Mucosa of stomach (tissue), 1 donor: Measurements from ENCODE around the gene EPHB1.
"Not testable (repeated sequence)": the region's sequence is repeated elsewhere in the genome, so short reads cannot be mapped to it uniquely, and the experiment has no call there.

ENCODE experiments used
- H3K27me3 ChIP-seq: one replicate; pipeline ENCODE4 v1.7.0; 2013; ENCODE audit warnings: mild to moderate bottlenecking, low read length; ENCODE audit not compliant: control insufficient read depth, insufficient read depth
- H3K36me3 ChIP-seq: one replicate; pipeline ENCODE4 v1.7.0; 2013; ENCODE audit warnings: low read length; ENCODE audit not compliant: control insufficient read depth, insufficient read depth
- H3K4me1 ChIP-seq: one replicate; pipeline ENCODE4 v1.7.0; 2013; ENCODE audit warnings: mild to moderate bottlenecking, low read length; ENCODE audit not compliant: control insufficient read depth, insufficient read depth
- H3K4me3 ChIP-seq: one replicate; pipeline ENCODE4 v1.7.0; 2013; ENCODE audit warnings: low read length
- H3K9ac ChIP-seq: one replicate; pipeline ENCODE4 v1.7.0; 2013; ENCODE audit warnings: mild to moderate bottlenecking, low read length, moderate library complexity
- H3K9me3 ChIP-seq: one replicate; pipeline ENCODE4 v1.7.0; 2013; ENCODE audit warnings: mild to moderate bottlenecking, low read length, moderate library complexity; ENCODE audit not compliant: control insufficient read depth
- donor health status: Pancreatic carcinoma.

Gene EPHB1

DNA sequence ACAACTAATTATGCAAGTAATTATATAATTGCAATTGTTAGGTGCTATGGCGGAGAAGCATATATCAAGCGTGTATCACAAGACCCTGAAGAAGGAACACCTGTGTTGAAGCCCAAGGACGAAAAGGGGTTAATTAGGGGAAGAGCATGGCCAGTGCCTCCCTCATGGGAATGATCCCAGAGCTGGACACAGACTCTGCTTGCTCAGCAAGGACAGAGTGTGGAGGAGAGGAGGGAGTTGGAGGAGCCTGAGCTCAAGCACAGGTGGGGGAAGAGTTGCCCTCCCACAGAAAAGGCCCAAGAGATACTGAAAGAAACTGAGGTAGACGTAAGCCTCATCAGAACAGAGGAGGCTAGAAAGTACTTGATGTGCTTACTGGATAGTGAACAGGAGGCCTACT is 423.7 kb downstream of the EPHB1 start:
- no peaks in the 10 kb centered on the region for H3K27me3 ChIP-seq

DNA sequence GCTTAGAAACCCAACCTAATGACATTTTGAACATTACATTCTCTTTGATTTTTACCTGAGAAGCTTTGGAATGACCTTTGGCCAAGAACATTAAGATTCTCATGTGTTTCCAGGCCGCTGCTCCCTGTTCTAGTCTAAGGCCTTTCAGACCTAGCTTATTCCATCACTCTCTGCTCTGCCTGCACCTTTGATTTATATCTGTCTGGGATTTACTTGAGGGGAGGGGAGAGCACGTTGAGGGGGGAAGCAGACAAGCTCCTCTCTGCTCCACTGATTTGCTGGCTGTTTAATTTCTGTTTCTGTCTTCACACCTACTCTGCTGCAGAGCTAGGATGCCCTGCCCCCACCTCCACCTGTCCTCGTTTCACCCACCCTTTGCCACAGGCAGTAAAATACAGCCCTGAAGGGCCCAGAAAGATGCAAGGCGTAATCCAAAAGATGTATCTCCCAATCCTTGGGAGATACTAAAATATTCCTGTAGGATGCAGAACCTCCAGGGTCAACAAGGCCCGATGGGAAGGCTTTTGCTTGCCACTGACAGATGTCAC is 429.8 kb downstream of the EPHB1 start:
- Histone ChIP-seq H3K4me1 (peaks cover 10% of the 10 kb centered on the region), H3K9ac (no peak overlapping the region), H3K36me3 (no peaks in the 10 kb centered on the region), H3K27me3 (no peaks in the 10 kb centered on the region), H3K9me3 (no peaks in the 10 kb centered on the region), H3K4me3 (no peak overlapping the region)

More for the DNA sequence above, 423.7 kb downstream of the EPHB1 start:
- no peak overlapping the region for H3K9ac ChIP-seq
- no peaks in the 10 kb centered on the region for H3K9me3 ChIP-seq
- no peaks in the 10 kb centered on the region for H3K36me3 ChIP-seq
- no peaks in the 10 kb centered on the region for H3K4me1 ChIP-seq
- no peak overlapping the region for H3K4me3 ChIP-seq

DNA sequence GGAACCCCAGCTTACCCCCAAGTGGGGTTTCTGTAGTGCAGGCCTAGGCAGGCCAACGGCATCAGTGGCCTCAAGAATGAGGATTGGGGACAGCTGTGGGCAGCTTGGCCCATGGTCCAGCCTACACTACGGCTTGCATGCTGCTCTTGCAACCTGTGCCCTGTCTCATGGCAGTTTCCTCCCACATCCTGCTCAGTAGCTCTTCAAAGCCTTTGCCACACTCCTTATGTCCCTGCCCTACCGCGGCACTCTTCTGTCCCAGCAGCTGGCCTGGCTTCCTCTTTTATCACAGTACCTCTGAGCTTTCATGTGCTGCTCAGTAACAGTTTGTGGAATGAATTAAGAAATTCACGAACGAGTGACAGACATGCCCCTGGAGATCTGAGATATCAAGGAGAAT is 431.0 kb downstream of the EPHB1 start:
- peaks cover 10% of the 10 kb centered on the region for H3K4me1 ChIP-seq
- no peak overlapping the region for H3K4me3 ChIP-seq
- H3K36me3 ChIP-seq, result no peaks in the 10 kb centered on the region
- no peak overlapping the region for H3K9ac ChIP-seq
- H3K9me3 ChIP-seq, result no peaks in the 10 kb centered on the region
- H3K27me3 ChIP-seq, result no peaks in the 10 kb centered on the region

DNA sequence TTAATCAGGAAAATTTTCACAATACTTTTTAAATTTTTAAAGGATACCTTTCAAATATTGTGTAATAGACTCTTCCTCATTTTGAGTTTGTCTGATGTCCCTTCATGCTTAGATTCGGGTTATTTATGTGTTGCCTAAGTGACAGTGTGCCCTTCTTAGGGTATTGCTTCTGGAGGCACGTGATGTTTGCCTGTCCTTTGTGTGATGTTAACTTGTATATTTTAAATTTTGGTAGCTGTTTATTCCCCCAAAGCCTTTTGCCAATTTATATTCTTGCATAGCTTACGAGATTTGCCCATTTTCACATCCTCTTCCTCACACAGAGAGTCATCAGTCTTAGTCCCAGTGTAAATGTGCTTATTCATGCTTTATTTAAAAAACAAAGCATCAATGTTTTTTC is 433.1 kb downstream of the EPHB1 start:
- Histone ChIP-seq H3K4me3 (no peak overlapping the region), H3K27me3 (no peaks in the 10 kb centered on the region), H3K9me3 (no peaks in the 10 kb centered on the region), H3K4me1 (peaks cover 10% of the 10 kb centered on the region), H3K36me3 (no peaks in the 10 kb centered on the region), H3K9ac (no peak overlapping the region)

DNA sequence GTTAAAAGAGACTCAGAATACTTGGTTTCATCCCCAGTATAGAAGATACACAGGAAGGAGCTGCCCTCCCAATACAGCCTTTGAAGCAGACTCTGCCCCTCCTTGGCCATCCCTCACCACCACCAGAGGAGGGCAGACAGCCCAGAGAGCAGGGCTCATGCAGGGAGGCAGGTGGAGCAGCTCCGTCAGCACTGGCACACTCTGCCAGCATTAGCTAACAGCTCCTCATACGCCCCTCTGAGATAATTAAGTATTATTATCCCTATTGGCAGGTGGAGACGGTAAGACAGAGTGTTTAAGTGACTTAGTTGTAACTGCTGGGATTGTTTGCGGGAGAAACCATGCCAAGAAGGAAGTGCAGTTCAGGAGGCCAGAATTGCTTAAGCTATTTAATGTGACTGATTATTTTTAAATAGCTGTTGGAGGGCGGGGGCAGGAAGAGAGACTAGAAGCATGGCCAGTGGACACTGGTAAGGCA is 434.0 kb downstream of the EPHB1 start:
- H3K9me3 ChIP-seq, result no peaks in the 10 kb centered on the region
- peaks cover 10% of the 10 kb centered on the region for H3K4me1 ChIP-seq
- no peak overlapping the region for H3K4me3 ChIP-seq
- H3K27me3 ChIP-seq, result no peaks in the 10 kb centered on the region
- no peak overlapping the region for H3K9ac ChIP-seq
- H3K36me3 ChIP-seq, result no peaks in the 10 kb centered on the region

DNA sequence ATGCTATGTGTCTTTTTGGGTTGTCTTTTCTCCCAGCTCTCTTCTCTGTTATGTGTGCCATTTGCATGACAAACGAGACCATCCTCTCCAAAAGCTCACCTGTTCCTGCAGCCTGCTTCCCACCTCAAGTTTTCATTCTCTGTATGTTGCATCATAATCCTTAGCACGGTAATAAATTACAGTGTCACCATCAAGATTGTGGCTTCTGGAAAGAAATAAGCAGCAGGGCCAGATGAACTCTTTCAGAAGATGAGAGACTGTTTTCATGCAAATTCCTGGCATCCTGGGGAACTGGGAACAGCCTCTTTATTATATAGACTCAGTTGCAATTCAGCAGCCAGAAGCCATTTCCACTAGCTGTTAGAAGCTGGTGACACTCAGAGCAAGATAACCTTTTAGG is 436.7 kb downstream of the EPHB1 start:
- Histone ChIP-seq H3K27me3 (no peaks in the 10 kb centered on the region), H3K4me3 (no peak overlapping the region), H3K9me3 (no peaks in the 10 kb centered on the region), H3K9ac (no peak overlapping the region), H3K4me1 (peaks cover 10% of the 10 kb centered on the region), H3K36me3 (no peaks in the 10 kb centered on the region)

DNA sequence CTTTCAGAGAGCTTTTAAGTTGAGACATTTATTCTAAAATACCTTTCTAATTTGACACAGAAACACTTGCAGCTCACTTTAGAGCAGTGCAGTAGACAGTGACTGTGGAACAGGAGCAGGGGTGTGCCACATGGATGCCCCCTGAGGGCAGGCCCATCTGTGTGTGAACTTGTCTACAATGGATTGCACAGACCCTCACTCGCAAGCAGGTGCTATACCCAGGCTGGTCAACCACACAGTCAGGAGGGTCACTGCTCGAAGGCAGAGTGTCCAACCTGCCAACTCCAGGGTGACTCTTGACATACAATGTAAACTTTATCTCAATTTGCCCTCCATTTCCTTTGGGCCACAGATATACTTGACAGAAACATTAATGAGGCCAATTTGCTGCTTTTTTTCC is 437.2 kb downstream of the EPHB1 start:
- Histone ChIP-seq H3K9me3 (no peaks in the 10 kb centered on the region), H3K4me1 (peaks cover 10% of the 10 kb centered on the region), H3K27me3 (no peaks in the 10 kb centered on the region), H3K9ac (no peak overlapping the region), H3K36me3 (no peaks in the 10 kb centered on the region), H3K4me3 (no peak overlapping the region)

DNA sequence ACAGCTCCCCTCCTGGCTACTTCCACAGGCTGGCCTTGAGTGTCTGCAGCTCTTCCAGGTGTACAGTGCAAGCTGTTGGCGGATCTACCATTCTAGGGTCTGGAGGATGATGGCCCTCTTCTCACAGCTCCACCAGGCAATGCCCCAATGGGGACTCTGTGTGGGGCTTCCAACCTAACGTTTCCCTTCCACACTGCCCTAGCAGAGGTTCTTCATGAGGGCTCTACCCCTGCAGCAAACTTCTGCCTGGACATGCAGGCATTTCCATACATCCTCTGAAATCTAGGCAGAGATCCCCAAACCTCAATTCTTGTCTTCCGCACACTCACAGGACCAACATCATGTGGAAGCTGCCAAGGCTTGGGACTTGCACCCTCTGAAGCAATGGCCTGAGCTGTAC is 438.4 kb downstream of the EPHB1 start:
- not testable (repeated sequence) for H3K9me3 ChIP-seq

DNA sequence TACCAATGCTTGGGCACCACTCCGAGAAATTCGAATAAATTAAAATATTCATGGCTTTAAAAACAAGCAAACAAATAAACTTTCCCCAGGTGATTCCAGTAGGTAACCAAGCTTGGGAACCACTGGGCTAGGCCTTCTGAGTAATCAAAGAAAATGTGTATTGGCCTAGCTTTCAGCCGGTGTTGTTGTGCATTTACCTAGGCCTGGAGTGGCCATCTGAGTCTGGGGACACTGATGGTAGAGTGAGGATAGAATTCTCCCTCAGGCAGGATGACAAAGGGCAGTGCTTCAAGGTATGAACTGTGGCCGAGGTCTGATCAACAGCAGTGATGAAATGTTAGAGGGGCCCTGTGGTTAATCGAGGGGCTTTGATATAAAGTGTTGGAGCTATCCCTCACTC is 440.5 kb downstream of the EPHB1 start:
- no peaks in the 10 kb centered on the region for H3K36me3 ChIP-seq
- no peaks in the 10 kb centered on the region for H3K27me3 ChIP-seq
- no peaks in the 10 kb centered on the region for H3K9me3 ChIP-seq
- H3K4me1 ChIP-seq, result no peaks in the 10 kb centered on the region
- no peak overlapping the region for H3K4me3 ChIP-seq
- no peak overlapping the region for H3K9ac ChIP-seq

More for the DNA sequence above, 438.4 kb downstream of the EPHB1 start:
- H3K27me3 ChIP-seq, H3K9ac ChIP-seq, H3K4me3 ChIP-seq, H3K36me3 ChIP-seq: not testable (repeated sequence)
- peaks cover 10% of the 10 kb centered on the region for H3K4me1 ChIP-seq

DNA sequence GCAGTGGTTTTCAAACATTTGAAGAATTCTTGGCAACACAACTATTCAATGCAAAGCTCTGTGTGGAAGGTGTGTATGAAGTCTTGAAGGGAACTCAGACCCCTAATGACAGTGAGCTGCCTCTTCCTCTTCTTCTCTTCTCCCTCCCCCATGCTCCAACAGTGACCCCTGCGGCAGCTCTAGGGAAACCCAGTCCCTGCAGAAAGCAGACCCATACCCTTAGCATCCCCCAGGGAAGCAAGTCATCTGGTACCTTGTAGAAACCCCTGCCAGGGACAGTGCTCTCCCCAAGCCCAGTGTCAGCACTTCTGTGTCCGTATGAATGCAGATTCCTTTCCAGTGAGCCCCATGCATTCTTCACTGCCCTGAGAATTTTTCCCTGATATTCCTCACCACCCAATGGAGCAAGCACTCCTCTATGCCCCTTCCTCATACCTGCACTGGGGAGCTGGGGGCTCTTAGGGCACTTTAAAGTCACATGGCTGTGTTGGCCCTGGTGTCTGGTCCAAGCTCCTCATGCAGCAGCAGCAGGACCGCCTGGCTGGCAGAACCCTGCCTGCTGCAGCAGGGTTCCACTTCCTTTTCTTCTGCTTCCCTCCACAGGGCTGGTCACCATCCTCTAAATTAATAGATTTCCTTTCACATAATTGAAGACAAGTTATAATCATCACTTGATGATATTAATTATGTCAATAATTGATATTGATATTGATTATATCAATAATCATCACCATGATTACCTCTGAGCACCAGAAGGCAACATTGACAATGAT is 442.5 kb downstream of the EPHB1 start:
- H3K9ac ChIP-seq, result no peak overlapping the region
- no peaks in the 10 kb centered on the region for H3K9me3 ChIP-seq
- no peaks in the 10 kb centered on the region for H3K27me3 ChIP-seq
- H3K36me3 ChIP-seq, result no peaks in the 10 kb centered on the region
- no peak overlapping the region for H3K4me3 ChIP-seq
- H3K4me1 ChIP-seq, result no peaks in the 10 kb centered on the region

DNA sequence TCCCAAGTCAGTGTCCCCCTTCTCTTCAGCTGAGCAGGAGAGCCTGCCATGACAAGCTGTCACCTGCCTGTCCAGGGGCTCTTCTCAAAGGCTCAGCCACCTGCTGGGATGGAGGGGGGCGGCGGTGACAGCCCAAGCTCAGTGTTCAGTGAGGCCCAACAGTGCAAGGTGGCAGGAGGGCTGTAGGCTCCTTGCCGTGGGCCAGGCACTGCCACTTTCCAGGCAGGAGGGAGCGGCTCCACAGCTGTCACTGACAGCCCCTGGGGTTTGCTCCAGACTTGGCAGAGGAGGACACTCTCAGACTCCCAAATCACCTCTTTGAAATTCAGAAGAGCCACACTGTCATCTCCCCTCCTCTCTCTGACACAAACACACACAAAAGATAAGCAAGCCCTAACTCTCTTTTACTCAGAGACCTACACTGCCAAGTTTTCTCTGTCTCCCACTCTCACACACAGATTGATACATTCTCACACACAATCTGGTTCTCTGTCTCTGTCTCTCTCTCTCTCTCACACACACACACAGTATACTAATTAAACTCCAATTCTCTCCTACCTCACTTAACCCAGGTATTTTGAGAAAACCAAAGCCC is 443.3 kb downstream of the EPHB1 start:
- no peaks in the 10 kb centered on the region for H3K4me1 ChIP-seq
- no peaks in the 10 kb centered on the region for H3K36me3 ChIP-seq
- no peaks in the 10 kb centered on the region for H3K9me3 ChIP-seq
- no peak overlapping the region for H3K4me3 ChIP-seq
- H3K27me3 ChIP-seq, result no peaks in the 10 kb centered on the region
- H3K9ac ChIP-seq, result no peak overlapping the region

DNA sequence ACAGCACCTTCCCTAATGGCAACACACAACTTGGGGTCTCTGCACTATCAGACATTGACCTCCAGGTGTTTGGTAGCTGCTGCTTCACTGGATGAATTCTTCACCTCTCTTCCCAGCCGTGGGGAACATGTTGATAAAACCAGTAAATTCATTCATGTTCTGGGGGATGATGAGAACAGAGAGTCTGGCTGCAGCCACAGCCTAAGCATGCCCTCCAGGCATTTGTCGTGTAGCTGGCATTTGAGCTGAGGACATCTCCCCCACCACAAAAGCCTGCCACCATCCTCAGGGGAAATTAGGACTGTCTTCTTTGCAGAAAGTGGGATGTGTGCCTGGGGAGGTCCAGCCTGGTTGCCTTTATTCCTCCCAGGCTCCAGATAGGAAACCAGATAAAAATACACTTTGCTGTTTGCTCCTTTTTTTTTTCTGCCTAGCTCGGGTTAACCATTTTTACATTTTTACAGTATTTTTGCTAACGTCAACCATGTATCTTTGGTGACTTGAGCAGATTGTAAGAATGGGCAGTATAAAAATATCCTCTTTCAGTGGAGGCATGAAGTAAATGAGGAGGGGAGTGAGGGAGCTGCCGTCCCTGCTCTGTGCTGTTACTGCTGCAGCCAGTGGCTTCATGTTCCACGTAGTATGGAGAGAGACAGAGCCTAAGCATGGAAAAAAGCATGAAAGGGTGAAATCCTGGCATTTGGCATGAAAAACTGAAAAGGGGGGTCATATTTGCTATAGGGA is 444.0 kb downstream of the EPHB1 start:
- Histone ChIP-seq H3K27me3 (no peaks in the 10 kb centered on the region), H3K36me3 (no peaks in the 10 kb centered on the region), H3K4me3 (no peak overlapping the region), H3K4me1 (no peaks in the 10 kb centered on the region), H3K9ac (no peak overlapping the region), H3K9me3 (no peaks in the 10 kb centered on the region)
